ENCODE data around the gene DFFB.

Gene DFFB

DNA sequence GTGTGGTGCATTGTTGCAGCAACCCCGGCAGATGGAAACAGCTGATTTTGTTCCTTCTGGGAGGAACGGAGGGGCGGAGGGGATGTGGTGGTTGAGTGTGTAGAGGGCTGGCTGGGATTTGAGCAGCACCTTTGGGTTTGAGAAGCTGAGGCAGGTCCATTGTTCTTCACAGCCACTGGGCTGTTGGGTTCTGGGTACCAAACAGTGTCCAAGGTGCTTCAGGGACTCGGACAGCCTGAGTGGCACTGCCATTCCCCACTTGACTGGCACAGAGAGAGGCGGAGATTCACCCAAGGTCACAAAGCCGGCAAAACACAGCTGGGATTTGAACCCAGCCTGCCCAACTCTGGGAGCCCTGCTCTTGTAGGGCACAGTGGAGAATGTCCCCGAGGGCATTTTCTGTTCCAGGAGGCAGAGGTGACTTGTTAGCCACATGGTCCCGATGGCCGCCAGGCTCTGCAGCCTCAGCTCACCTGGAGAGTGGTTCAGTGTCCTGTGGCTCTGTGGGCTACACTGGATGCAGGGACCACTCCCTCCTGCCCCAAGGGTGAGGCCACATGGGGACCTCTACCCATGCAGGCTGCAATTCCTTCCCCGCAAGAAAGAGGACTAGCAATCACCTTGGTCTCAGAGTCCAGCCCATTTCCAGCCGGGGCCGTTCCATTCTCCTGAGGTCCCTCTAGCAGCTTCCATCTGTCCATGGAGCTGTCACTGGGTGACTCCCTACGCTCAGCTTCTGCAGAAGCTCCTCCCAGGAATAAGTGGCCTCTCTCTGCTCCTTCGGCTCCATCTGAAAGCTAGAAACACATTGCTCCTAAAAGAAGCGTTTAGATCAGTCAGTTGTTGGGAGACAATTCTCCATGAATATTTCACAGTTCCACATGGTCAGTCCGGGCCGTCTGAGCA lies 74.0 kb downstream of the DFFB start:
- no peak for DNase-seq

DNA sequence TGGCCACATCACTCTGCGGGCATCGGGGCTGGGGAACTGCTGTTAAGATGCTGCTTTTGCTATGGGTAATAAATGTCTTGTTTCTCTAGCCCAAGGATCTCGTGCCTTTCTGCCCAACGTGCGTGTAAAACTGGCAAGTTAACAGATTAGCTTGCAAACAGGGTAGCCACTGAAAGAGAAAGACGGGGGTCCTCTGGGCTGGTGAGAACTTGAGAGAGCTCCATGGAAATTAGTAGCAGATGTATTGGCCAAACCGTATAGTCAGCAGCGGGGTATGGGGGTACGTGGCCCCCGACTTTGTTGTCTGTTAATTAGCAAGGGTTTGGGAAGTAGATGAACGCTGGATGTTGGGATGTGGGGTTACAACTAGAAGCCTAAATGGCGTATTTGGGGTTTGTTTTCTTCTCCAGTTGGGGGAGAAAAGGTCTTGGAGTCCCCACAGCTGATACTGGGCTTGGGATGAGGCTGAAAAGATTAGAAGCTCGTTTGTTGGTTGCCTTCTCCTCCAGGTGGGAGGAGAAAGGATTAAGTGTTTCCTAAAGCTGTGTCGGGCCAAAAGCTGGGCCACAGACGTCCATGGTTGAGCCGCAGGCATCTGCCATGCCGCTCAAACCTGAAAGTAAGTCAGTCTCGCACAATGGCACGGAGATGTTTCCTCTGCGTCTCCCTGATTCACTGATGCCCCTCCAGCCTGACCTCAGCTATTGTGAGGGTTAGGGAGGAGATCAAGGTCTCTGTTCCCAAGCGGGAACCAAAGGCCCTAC lies 75.1 kb downstream of the DFFB start:
- DNase-seq, result no peak

All from NCI-H2029 treated with DMSO at 0.1 percent for 48 hours (cell line).